Retinal pigment epithelial cell (primary cell): Measurements from ENCODE around the gene ARL5A.

Experiments used
- DNase-seq: peaks from one replicate; pipeline ENCODE4 v3.0.0-alpha.2; 2010; ENCODE audit warnings: low read depth
- H3K4me3 ChIP-seq: 2 replicates; pipeline ENCODE4 v1.5.1; 2011; ENCODE audit warnings: mild to moderate bottlenecking, low read length, control low read depth, moderate library complexity
- CTCF ChIP-seq: conservative IDR thresholded peaks from 2 replicates; pipeline ENCODE4 v1.5.1; 2011; ENCODE audit warnings: low read depth, low read length, control low read depth, inconsistent platforms

The ARL5A gene

GRCh38 chr2:151849413-151850010 is 21.3 kb upstream of the ARL5A start:
- no peak for DNase-seq
- H3K4me3 ChIP-seq: no peak overlapping the region
- no peak for TF ChIP-seq CTCF

DNA sequence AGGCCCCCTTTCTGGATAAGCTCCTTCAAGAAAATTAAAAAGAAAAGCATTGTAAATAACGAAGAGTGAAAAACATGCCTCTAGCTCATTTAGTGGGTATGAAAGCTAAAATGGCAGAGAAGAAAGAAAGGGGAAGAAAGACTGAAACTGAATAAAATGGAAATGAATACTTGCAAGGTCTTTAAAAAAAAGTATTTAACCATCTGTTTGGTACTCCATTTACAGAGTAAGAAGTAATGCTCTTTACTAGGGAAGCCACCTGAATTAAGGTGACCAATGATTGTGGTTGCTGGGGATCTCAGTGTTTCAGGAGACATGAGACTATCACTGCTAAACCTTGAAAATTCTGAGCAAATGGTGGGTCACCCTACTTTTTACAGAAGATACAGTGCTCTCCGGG is 17.7 kb upstream of the ARL5A start:
- DNase-seq: no peak
- no peak overlapping the region for H3K4me3 ChIP-seq
- no peak for TF ChIP-seq CTCF

DNA sequence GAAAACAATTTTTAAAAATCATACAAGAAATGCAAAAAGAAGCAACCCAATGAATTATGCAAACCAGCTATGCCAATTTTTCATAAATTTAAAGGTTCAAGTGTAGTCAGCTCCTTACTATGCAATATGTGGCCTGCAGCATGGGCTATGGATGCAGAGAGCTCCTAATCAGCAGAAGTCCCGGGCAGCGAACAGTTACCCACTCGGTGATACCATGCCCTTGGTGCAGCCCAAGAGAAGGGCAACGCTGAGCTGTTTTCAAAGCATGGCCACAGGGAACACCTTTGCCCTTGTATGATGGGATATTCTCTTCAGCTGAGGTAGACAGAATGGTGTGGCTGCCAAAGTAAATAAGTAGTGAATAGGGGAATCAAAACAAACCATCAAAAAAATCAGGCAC is 17.3 kb upstream of the ARL5A start:
- TF ChIP-seq CTCF: no peak
- no peak for DNase-seq
- H3K4me3 ChIP-seq: no peak overlapping the region

DNA sequence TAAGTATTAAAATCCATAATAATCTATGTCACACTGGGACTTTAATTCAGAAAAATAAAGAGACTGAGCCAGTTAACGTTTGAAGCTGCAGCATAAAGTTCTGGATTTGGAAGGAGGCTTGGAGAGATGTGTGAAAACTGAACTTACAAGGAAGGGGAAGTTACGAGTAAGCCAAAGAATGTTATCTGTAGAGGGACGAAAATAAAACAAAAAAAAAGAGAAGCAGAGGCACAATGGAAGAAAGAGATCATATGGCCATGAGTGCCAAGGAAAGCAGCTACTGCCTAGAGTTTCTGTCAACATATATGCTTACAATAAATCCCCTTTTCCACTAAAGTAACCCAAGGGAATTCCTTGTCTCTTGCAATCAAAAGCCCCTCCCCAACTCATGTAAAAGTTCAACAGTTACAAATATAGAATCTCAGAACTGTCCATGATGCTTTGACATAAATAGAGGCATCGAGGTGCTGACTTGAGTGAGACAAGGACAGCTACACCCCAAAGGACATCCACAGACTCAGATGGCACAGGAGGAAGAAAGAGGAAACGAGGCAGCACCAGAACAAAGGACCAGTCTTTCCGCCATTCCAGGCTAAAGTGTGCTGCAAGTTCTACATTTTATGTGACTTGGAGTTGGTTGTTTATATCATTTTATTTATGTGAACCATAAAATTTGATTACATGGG is 16.1 kb upstream of the ARL5A start:
- TF ChIP-seq CTCF: no peak
- no peak for DNase-seq

DNA sequence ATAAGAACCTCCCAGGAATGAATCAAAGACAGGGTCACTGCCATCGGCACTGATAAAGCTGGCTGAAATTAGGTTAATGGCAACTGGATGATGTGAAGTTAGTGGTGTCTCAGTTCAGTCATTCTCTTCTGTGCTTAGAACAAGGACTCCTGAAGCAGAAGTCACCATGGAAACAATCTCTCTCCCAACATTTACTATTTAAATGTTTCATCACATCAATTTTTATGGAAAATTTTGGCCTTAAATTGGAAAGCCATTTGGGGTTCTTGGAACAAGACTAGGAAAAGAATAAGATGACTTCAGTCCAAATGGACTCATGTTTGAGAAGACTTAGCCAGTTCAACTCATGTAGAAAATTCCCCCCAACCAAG is 15.5 kb upstream of the ARL5A start:
- H3K4me3 ChIP-seq: no peak overlapping the region
- TF ChIP-seq CTCF: no peak
- no peak for DNase-seq

More for the DNA sequence above, 16.1 kb upstream of the ARL5A start:
- no peak overlapping the region for H3K4me3 ChIP-seq

DNA sequence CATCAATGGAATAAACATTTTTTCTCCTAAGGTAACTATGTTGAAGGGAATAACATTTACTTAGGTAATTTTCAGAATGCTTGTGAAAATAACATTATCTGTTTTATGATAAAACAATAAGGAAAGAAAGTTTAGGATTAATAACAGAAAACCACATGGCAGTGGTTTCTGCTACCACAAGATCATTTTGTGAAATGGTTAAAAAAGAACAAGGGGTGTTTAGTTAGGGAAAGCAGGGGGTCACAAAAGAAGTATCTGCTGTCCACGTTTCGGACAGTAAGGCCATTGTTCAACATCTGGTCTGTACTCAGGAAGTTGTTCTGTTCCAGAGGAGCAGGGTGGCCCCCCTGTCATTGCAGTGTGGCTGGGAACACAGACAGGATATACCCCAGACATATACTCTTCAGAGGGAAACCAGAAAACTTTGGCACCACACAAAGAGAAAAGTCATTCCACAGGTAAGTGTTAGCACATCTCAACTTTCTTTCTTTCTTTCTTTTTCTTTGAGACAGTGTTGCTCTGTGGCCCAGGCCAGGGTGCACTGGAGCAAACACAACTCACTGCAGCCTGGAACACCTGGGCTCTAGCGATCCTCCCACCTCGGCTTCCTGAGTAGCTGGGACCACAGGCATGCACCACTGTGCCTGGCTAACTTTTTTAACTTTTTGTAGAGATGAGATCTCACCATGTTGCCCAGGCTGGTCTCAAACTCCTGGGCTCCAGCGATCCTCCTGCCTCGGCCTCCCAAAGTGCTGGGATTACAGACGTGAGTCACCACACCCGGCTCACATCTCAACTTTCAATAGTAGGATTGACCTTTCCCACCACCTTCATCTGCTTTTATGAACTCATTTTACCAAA is 14.8 kb upstream of the ARL5A start:
- TF ChIP-seq CTCF: no peak
- DNase-seq: no peak
- no peak overlapping the region for H3K4me3 ChIP-seq
